Astrocyte (in vitro differentiated cells and primary cell): ENCODE data around the gene CPAMD8.

ENCODE experiments used
- CTCF ChIP-seq: IDR thresholded peaks from 2 replicates; pipeline ENCODE4 v1.5.1; 2011; ENCODE audit warnings: low read depth, mild to moderate bottlenecking, inconsistent platforms, low read length, moderate library complexity; ENCODE audit not compliant: insufficient read depth
- EZH2 ChIP-seq: IDR thresholded peaks from 2 replicates; pipeline ENCODE4 v1.6.1; 2012; ENCODE audit warnings: mild to moderate bottlenecking, low read length, inconsistent platforms; ENCODE audit not compliant: insufficient read depth

- TF ChIP-seq CTCF (no peak), EZH2 (no peak)
These were observed 107.1 kb downstream of the CPAMD8 start for GRCh38 chr19:16919496-16919895.
